CD4-positive, alpha-beta T cell (primary cell): ENCODE measurements around the gene RIPPLY1. TPM values are rescaled to one million over a fixed set of nuclear protein-coding genes. Genes with fewer than 3 reads are reported as not detected.

ENCODE experiments used
- ATAC-seq: fragments of 200-7000 bp; cut with Tn5 transposase; one replicate; pipeline ENCODE4 v1.10.0; 2022; ENCODE audit warnings: mild to moderate bottlenecking; ENCODE audit not compliant: poor library complexity
- CTCF ChIA-PET: fragments of 350-600 bp; sonication (Branson Sonifier 250); formaldehyde crosslinking; loops from one replicate; lab custom pipeline; 2021; ENCODE audit warnings: antibody characterized with exemption, inconsistent platforms; lab: Charles Lee
- POLR2A ChIA-PET: fragments of 350-600 bp; sonication (Branson Sonifier 250); formaldehyde crosslinking; loops from one replicate; lab custom pipeline; 2021; ENCODE audit warnings: antibody characterized with exemption, inconsistent platforms; lab: Charles Lee
- DNase-seq, 14 experiments: peaks; one replicate each; pipeline ENCODE4 v3.0.0-alpha.2; 2013 to 2020; ENCODE audit warnings: mixed read lengths in 2 of 14
- H3K27ac ChIP-seq, 2 donors: one replicate each; pipeline versions ENCODE4 v1.5.1 to v1.7.0; 2013; ENCODE audit warnings: low read length in 2 of 2, low read depth in 1 of 2, mild to moderate bottlenecking in 1 of 2
- H3K27me3 ChIP-seq, 2 experiments: 1 replicate in 1 of 2; 2 replicates in 1 of 2; pipeline versions ENCODE4 v1.6.1 to v1.7.0; 2013; ENCODE audit warnings: low read length in 2 of 2, control low read depth in 1 of 2, mild to moderate bottlenecking in 1 of 2, moderate library complexity in 1 of 2; ENCODE audit not compliant: insufficient read depth in 2 of 2, control insufficient read depth in 1 of 2
- H3K36me3 ChIP-seq: one replicate; pipeline ENCODE4 v1.6.1; 2013; ENCODE audit warnings: low read length, control low read depth; ENCODE audit not compliant: insufficient read depth
- H3K4me1 ChIP-seq: one replicate; pipeline ENCODE4 v1.6.1; 2013; ENCODE audit warnings: low read length, control low read depth; ENCODE audit not compliant: insufficient read depth
- H3K4me3 ChIP-seq: one replicate; pipeline ENCODE4 v1.5.1; 2013; ENCODE audit warnings: mild to moderate bottlenecking, low read length, moderate library complexity
- H3K9me3 ChIP-seq, 2 experiments: 1 replicate in 1 of 2; 2 replicates in 1 of 2; pipeline versions ENCODE4 v1.6.1 to v1.7.0; 2013; ENCODE audit warnings: low read length in 2 of 2, mild to moderate bottlenecking in 2 of 2, control low read depth in 1 of 2, moderate library complexity in 1 of 2; ENCODE audit not compliant: control insufficient read depth in 1 of 2, insufficient read depth in 1 of 2
- H3K27ac Mint-ChIP-seq: one replicate; pipeline ENCODE4 v1.8.0; 2020; ENCODE audit warnings: mixed read lengths
- H3K27me3 Mint-ChIP-seq: one replicate; pipeline ENCODE4 v1.8.0; 2021; ENCODE audit warnings: mixed read lengths
- H3K36me3 Mint-ChIP-seq: one replicate; pipeline ENCODE4 v1.8.0; 2021; ENCODE audit warnings: low read depth, mixed read lengths
- H3K4me1 Mint-ChIP-seq: one replicate; pipeline ENCODE4 v1.8.0; 2021; ENCODE audit warnings: low read depth, mixed read lengths
- H3K4me3 Mint-ChIP-seq: one replicate; pipeline ENCODE4 v1.8.0; 2020; ENCODE audit warnings: mild to moderate bottlenecking, mixed read lengths
- H3K9me3 Mint-ChIP-seq: one replicate; pipeline ENCODE4 v1.8.0; 2020; ENCODE audit warnings: mixed read lengths
- intact Hi-C, 2 experiments: fragments of 100-400 bp; cut with DNase I in 1 of 2; cut with micrococcal nuclease in 1 of 2; formaldehyde crosslinking; loops; one replicate each; pipeline versions ENCODE4 v1.15.1 to v1.9.0; 2023 to 2025; cut with DNase I, micrococcal nuclease
- total RNA-seq, 174 experiments: library from RNA in 2 of 174; stranded (reverse) in 2 of 174; gene quantifications; one replicate each; pipeline ENCODE4 v1.2.3 and lab custom pipeline; 2021 to 2026
- TF ChIP-seq, protein P1 (sequence below): fragments of 200-600 bp; IDR thresholded peaks from one replicate; pipeline ENCODE4 v1.8.0; 2022; ENCODE audit warnings: antibody characterized with exemption, mild to moderate bottlenecking

The RIPPLY1 gene
- total RNA-seq, 2 experiments from 2014 or later = not detected

DNA sequence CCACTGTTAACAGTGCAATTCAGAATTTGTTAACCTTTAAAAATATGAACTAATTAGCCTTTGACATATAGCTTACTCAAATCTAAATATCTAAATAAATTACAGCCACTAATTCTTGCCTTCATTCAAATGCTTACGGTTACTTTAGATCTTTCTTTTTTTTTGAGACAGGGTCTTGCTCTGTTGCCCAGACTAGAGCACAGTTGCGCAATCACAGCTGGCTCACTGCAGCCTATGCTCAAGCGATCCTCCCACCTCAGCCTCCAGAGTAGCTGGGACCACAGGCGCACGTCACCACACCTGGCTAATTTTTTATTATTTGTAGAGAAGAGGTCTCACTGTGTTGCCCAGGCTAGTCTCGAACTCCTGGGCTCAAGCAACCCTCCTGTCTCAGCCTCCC, 48.1 kb upstream of the RIPPLY1 start:
- POLR2A ChIA-PET = no interaction called here
- CTCF ChIA-PET = interaction anchor here (0.8 to 1.1 kb wide), 2 partner anchors 10 to 74 kb away, joined by 3 read pairs; no protein-coding TSS in a partner anchor
- no peaks in the 10 kb centered on the region for H3K9me3 Mint-ChIP-seq
- H3K27ac Mint-ChIP-seq = no peak overlapping the region
- no peaks in the 10 kb centered on the region for H3K27me3 Mint-ChIP-seq
- H3K4me3 Mint-ChIP-seq = no peak overlapping the region
- H3K4me3 ChIP-seq = no peak overlapping the region
- intact Hi-C loops = loop anchor here in 1 of 2 experiments (5.0 kb wide), 1 partner anchor 469 kb away; no protein-coding TSS in a partner anchor
- ATAC-seq (no peak), DNase-seq (no peak)
- H3K36me3 Mint-ChIP-seq = peaks cover 25% of the 10 kb centered on the region
- H3K36me3 ChIP-seq = peaks cover 1% of the 10 kb centered on the region
- H3K27ac ChIP-seq = no peak overlapping the region
- H3K4me1 Mint-ChIP-seq = no peaks in the 10 kb centered on the region
- TF ChIP-seq, protein P1, sequence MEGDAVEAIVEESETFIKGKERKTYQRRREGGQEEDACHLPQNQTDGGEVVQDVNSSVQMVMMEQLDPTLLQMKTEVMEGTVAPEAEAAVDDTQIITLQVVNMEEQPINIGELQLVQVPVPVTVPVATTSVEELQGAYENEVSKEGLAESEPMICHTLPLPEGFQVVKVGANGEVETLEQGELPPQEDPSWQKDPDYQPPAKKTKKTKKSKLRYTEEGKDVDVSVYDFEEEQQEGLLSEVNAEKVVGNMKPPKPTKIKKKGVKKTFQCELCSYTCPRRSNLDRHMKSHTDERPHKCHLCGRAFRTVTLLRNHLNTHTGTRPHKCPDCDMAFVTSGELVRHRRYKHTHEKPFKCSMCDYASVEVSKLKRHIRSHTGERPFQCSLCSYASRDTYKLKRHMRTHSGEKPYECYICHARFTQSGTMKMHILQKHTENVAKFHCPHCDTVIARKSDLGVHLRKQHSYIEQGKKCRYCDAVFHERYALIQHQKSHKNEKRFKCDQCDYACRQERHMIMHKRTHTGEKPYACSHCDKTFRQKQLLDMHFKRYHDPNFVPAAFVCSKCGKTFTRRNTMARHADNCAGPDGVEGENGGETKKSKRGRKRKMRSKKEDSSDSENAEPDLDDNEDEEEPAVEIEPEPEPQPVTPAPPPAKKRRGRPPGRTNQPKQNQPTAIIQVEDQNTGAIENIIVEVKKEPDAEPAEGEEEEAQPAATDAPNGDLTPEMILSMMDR = no peak
- no peaks in the 10 kb centered on the region for H3K4me1 ChIP-seq
- H3K27me3 ChIP-seq = no peaks in the 10 kb centered on the region
- H3K9me3 ChIP-seq = no peaks in the 10 kb centered on the region

DNA sequence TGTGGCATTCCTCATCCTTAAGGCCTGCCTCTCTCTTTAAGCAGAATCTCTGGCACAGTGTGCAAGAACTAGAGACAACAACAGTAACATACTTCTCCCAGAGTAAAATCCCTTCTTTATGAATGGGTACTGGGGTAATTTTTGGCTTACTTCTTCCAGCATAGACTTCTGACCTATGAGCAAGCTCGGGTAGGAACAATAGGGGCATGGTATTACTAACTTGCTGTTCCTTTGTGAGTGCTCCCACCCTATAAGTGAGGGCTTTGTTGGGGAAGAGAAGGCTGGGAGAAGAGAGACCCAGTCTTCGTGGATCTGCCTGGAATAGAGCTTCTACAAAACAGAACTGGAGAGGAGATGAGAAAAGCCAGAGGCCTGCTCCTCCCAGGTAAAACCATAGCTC, 47.2 kb upstream of the RIPPLY1 start:
- Mint-ChIP-seq H3K4me1 (no peaks in the 10 kb centered on the region), H3K4me3 (no peak overlapping the region), H3K27me3 (no peaks in the 10 kb centered on the region), H3K36me3 (peaks cover 18% of the 10 kb centered on the region), H3K9me3 (no peaks in the 10 kb centered on the region), H3K27ac (no peak overlapping the region)
- CTCF ChIA-PET = interaction anchor here (0.7 to 1.1 kb wide), 3 partner anchors 9 to 73 kb away, joined by 3 to 4 read pairs (median 3); no protein-coding TSS in a partner anchor
- H3K27me3 ChIP-seq = no peaks in the 10 kb centered on the region
- ATAC-seq (no peak), DNase-seq (no peak)
- TF ChIP-seq, protein P1 = no peak
- no peak overlapping the region for H3K4me3 ChIP-seq
- no peaks in the 10 kb centered on the region for H3K36me3 ChIP-seq
- no peaks in the 10 kb centered on the region for H3K9me3 ChIP-seq
- H3K27ac ChIP-seq = no peak overlapping the region
- H3K4me1 ChIP-seq = no peaks in the 10 kb centered on the region
- POLR2A ChIA-PET = no interaction called here
- intact Hi-C loops = loop anchor here in 1 of 2 experiments (5.0 kb wide), 1 partner anchor 468 kb away; no protein-coding TSS in a partner anchor

DNA sequence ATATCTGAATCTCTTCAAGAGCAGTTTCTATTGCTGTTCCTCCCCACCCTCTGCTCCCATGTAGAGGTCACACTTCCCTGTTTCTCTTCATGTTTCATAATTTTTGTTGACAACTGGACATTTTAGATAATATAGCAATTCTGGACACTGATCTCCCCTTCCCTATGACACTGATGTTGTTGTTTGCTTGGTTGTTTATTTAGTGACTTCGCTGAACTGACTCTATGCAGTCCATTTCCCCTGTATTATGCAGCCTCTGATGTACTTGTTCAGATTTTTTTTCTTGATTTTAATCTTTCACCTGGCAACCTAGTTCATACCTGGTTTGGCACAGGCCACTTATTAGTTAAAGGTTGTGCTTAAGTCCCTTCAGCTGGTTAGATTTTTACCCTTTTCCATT, 46.2 kb upstream of the RIPPLY1 start:
- Histone ChIP-seq H3K4me3 (no peak overlapping the region), H3K27ac (no peak overlapping the region), H3K27me3 (no peaks in the 10 kb centered on the region), H3K4me1 (no peaks in the 10 kb centered on the region), H3K36me3 (no peaks in the 10 kb centered on the region), H3K9me3 (no peaks in the 10 kb centered on the region)
- no peak overlapping the region for H3K4me3 Mint-ChIP-seq
- peaks cover 13% of the 10 kb centered on the region for H3K36me3 Mint-ChIP-seq
- ChIA-PET CTCF (no interaction called here), POLR2A (no interaction called here)
- TF ChIP-seq, protein P1 = no peak
- no peaks in the 10 kb centered on the region for H3K9me3 Mint-ChIP-seq
- DNase-seq (no peak), ATAC-seq (no peak)
- no peaks in the 10 kb centered on the region for H3K27me3 Mint-ChIP-seq
- intact Hi-C loops = no loop called here
- H3K4me1 Mint-ChIP-seq = no peaks in the 10 kb centered on the region
- no peak overlapping the region for H3K27ac Mint-ChIP-seq
